NCI-H2196 (cell line): ENCODE measurements around the gene PATJ.

Experiments used
- DNase-seq: peaks from one replicate; lab custom pipeline; 2025; ENCODE audit not compliant: unreplicated experiment; lab: John Stamatoyannopoulos, UW

PATJ gene

GRCh38 chr1:62040973-62041372 lies 298.7 kb downstream of the PATJ start:
- no peak for DNase-seq

DNA sequence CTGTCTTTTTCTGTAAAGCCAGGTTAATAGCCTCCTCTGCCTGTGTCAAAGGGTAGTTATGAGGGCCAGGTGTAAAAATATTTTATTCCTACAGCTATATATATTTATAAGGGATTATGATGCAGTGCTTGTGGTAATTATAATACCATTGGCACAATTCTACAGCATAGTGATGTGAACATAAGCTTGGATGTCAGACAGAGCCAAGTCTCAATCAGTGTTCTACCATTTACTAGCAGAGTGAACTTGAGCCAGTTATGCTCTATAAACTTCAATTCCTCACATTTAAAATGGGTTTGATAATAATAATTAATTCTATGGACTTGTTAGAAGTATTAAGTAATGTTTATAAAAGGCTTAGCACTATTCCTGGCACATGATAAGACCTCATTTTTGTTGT lies 300.9 kb downstream of the PATJ start:
- DNase-seq, result no peak

GRCh38 chr1:62045574-62045973 lies 303.3 kb downstream of the PATJ start:
- no peak for DNase-seq

DNA sequence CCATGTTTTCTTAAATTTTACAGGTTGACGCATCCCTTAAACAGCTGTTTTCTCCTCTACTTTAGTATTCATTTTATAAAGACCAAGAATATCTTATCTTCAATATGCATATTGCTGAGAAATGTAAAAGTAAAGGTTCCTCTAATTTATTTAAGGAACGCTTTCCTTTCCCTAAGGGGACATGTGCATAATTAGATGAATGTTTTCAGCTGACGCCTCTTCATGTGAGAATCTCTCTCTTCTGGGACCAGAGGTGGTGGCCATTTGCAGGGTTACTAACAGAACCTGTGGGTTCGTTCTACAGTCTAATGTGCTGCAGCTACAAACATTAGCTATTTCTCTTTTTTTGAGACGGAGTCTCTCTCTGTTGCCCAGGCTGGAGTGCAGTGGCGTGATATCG lies 304.6 kb downstream of the PATJ start:
- DNase-seq, result no peak

DNA sequence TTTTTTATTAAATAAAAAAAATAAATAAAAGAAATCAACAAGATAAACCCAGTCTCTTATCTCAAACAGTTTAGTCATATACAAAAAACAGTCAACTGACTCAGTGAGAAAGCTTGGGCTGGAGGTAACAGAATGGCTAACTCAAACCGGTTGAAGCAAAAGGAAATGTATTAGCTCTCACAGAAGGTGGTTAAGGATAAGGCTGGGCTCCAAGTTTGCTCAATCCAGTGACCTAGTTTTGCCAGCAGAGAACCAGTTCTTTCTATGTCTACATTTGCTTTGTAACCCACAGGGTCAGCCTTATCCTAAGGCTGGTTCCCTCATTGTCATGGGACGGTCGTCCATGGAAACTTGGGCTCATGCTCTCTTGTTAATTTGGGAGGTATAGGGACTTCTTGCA lies 307.9 kb downstream of the PATJ start:
- DNase-seq, result no peak

DNA sequence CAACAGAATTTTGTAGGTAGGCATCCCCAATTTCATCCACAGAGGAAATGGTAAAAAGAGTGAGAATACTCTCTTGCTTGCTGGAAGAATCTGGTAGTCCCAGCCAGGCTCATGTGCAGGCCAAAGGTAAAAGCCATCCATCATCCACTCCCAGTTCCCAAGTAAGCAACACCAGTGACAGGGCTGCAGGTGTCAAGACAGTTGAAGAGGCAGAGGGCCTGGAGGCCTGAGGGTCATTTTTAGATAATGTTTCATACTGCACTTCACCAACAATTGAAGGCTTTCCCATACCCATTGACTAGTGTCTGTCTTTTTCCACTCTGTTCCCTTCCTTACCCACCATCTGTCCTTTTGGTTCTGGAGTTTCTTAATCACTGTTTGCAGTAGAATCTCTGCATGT lies 310.7 kb downstream of the PATJ start:
- no peak for DNase-seq

- no peak for DNase-seq
Measured at GRCh38 chr1:62054188-62054587, 311.9 kb downstream of the PATJ start.

- no peak for DNase-seq
Measured at GRCh38 chr1:62057230-62057629, 314.9 kb downstream of the PATJ start.

DNA sequence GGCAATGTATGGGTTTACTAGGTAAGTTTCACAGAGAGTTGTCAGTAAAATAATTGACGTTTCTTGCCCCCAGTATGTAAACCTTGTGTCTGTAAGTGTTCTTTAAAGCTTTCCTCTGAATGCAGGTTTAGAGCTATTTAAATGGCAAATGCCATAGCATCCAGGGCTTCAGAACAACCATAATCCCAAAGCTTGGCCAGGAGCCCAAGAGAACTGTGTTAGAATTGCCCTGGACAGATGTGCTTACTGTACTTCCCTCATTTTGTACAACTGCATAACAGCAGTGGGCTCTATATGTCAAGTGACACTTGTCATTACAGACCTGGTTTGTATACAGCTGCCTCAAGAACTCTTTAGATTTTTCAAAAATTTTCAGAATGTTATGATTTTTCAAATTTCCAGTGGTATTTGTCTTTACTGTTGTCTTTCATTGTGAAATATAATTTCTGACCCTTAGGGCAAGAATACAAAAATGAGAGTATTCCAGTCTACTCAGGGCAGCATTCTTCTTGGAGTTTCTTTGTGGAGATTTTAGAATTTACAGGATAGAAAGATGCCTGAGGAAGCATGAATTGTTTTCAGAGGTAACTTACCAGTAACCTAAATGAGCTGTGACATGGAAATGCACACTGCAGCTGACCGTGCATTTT lies 315.5 kb downstream of the PATJ start:
- DNase-seq, result no peak

DNA sequence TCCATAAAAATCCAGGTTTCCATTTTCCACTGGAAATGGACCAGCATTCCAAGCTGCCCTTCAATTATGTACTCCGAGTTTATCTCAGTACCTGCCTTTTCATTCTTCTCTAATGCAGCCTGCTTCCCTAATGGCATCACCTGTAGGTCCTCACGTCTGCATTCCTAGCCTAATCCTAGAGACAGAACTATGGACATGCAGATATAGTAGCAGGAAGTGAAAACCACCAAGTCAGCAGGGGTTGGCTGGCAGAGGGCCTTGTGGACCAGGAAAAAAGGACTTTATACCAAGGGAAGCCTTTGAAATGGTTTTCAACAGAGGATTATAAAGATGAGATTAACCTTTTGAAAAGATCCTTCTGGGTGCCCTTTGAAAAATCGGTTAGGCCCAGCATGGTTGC lies 316.7 kb downstream of the PATJ start:
- DNase-seq, result no peak

DNA sequence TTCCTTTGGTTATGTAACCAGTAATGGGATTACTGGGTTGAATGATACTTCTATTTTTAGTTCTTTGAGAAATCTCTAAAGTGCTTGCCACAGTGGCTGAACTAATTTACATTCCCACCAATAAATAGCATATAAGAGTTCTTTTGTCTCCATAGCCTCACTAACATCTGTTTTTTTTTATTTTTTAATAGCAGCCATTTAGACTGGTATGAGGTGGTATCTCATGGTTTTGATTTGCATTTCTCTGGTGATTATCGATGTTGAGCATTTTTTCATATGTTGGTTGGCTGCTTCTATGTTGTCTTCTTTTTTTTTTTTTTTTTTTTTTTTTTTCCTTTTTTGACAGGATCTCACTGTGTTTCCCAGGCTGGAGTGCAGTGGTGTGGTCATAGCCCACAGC lies 319.8 kb downstream of the PATJ start:
- DNase-seq, result no peak

DNA sequence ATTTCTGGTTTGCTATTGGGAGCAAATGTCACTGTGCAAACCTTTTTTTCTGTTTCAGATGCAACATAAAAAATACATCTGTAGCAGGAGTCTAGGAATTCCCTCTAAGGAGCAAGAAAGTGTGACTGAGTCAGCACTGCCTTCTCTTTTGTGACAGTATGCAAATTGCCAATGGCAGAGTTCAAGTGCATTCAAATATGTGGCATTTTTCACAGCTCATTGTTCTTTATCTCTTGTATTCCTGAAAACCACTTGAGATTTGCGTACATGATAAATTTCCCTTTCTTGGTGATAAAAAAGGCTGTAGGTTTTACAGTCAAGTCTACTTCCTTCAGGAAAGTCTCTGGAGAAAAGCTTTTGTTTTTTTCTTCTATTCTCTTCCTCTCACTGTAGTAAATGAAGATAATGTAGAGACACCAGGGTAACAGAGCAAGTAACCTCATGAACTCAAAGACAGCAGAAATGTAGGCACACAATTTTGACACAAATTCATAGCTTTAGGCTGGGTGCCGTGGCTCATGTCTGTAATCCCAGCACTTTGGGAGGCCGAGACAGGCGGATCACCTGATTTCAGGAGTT lies 322.6 kb downstream of the PATJ start:
- DNase-seq, result no peak

GRCh38 chr1:62066713-62067112 lies 324.4 kb downstream of the PATJ start:
- DNase-seq, result no peak

DNA sequence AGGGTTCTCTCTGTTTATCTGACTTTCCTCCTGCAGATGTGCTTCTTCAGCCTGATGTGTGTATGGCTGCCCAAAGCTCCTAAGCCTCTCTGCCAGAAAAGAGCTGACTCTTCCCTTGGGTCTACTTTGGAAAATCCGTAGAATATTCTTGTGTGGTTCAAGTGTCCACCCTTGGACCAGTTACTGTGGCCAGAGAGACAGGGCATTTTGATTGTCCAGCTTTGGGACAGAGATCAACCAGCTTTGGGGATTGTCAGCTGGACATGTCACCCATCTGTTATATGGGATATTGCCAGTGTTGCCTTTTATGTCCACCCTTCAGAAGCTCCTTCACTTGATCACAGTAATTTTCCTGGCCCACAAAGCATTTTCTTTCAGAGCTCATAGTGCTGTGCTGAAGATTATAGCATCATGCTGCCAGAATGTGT lies 326.1 kb downstream of the PATJ start:
- DNase-seq, result no peak

DNA sequence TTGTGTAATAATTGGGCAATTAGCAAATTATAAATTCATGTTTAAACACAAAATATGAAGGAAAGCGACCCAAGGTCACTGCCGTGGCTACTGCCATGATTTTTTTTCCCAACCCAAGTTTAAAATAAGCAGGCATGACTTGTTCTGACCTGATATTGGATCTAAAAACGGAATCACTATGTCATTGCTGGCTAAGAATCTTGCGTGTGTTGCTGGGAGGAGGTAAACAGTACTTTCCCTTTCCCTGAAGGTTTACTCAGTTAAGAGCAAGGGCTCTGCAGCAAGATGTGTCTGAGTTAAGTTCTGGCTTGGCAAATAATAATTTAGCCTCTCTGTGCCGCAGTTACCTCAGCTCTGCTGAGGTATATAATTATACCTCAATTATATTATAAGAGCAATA lies 326.7 kb downstream of the PATJ start:
- DNase-seq, result no peak

GRCh38 chr1:62070384-62071011 lies 328.2 kb downstream of the PATJ start:
- no peak for DNase-seq

DNA sequence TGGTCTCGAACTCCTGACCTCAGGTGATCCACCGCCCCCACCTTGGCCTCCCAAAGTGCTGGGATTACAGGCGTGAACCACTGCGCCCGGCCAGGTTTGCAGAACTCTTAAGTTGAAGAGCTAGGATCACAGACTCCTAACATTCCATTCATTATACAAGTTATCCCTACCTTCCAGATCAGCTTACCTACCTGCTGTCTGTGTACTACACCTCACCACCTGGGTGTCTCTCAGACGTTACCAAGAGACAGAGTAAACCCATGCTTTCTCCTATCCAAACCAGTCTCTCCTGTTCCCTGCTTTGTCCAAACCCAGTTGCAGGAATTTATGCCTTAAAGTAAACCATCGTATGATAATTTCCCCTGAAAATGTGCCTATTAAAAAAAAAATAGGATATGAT lies 329.4 kb downstream of the PATJ start:
- DNase-seq, result no peak

- peak; percentile 16 for DNase-seq
Measured at GRCh38 chr1:62076286-62076685, 334.0 kb downstream of the PATJ start.

DNA sequence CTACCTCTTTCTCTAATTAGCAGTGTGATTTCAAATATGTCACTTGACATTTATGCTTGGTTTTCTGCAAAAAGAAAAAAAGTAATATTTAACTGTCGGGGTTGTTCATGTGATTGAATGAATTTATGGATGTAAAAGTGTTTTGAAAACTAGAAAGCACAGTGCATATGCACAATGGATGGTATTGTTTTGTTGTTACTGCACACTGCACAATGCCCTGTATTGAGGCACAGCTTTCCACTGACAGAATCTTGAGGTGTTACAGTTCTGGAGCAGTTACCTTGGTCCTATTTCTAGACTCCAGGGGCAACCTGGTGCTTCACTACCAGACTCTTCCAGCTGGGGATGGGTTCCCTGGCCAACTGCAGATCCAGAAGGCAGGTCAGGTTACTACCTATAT lies 335.5 kb downstream of the PATJ start:
- DNase-seq, result no peak

GRCh38 chr1:62082456-62083363 lies 340.4 kb downstream of the PATJ start:
- peak; percentile 31 for DNase-seq

GRCh38 chr1:62084310-62084890 lies 342.1 kb downstream of the PATJ start:
- no peak for DNase-seq
